Measurements from ENCODE around the gene RPN1. TPM values are rescaled to one million over a fixed set of nuclear protein-coding genes. Genes with fewer than 3 reads are reported as not detected.

Gene RPN1
- total and polyA plus RNA-seq, 10 of the 15 experiments (the other 5 are each of a cell fraction or from before 2014, with no cell fraction given): 56.1 to 266 (median 157) TPM

DNA sequence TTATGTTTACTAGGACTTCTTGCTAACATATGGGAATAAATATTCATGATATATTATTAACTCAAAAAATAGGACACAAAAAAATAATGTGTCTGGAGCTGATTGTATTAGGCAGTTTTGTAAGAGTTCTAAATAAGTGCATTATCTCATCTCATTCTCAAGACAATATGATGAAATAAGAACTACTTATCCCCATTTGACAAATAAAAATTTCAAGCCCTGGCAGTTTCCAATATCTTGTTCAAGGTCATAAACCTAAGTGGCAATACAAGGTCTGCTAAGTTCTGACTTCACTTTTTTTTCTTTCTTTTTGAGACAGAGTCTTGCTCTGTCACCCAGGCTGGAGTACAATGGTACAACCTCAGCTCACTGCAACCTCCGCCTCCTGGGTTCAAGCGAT lies 18.3 kb downstream of the RPN1 start:
- no peak overlapping the region for H3K27ac ChIP-seq (ENCODE audit: control insufficient read depth, insufficient read depth)
- H2AFZ ChIP-seq (ENCODE audit: control insufficient read depth, low read depth, low read length): no peak overlapping the region
- ChIA-PET POLR2A (interaction anchor here (0.7 kb wide), 1 partner anchor 86 kb away, joined by 3 read pairs; no protein-coding TSS in a partner anchor), RAD21 (ENCODE audit: unreplicated experiment) (no interaction called here), SMC1A (ENCODE audit: uncharacterized antibody, unreplicated experiment) (interaction anchor here (1.1 kb wide), 1 partner anchor 14 kb away, joined by 3 read pairs; no protein-coding TSS in a partner anchor), CTCF (interaction anchor here (1.9 kb wide), 1 partner anchor 14 kb away, joined by 9 read pairs; no protein-coding TSS in a partner anchor)
- no peaks in the 10 kb centered on the region for H3K9me3 ChIP-seq (replicated peaks; ENCODE audit: control insufficient read depth, insufficient read depth, low read length)
- H3K9ac ChIP-seq (ENCODE audit: control insufficient read depth, insufficient read depth, low read length): no peak overlapping the region
- no peaks in the 10 kb centered on the region for H3K4me1 ChIP-seq (ENCODE audit: control insufficient read depth, insufficient read depth, low read length)
- 0 out of 2 replicates have a peak, but pooled peaks cover 2% of the 10 kb centered on the region for H4K20me1 ChIP-seq (ENCODE audit: control insufficient read depth, insufficient read depth)
- H3K27me3 ChIP-seq (replicated peaks in 1 of 2; ENCODE audit: control insufficient read depth in 2 of 2, insufficient read depth in 2 of 2, low read length in 1 of 2): no peaks in the 10 kb centered on the region
- H3K4me2 ChIP-seq (ENCODE audit: control insufficient read depth, insufficient read depth): no peak overlapping the region
- WGBS (ENCODE audit: insufficient coverage, insufficient replicate concordance, low lambda C conversion rate, missing lambda C conversion rate): 97% methylated on average over 2 of the region's 2 CpGs
- in situ Hi-C loops (cut with MboI): no loop called here
- DNase-seq (ENCODE audit: low read depth, low spot score): no peak
- no peak for FAIRE-seq
- no peak for ATAC-seq
- no TSS peak for BruUV-seq (replicated peaks)
- no peak overlapping the region for H3K4me3 ChIP-seq
- peaks cover 9 to 26% of the 10 kb centered on the region in 2 experiments for H3K36me3 ChIP-seq (ENCODE audit: control insufficient read depth in 2 of 2, insufficient read depth in 2 of 2, low read length in 1 of 2)
- peaks cover 2% of the 10 kb centered on the region; the same call in 1 of the 2 replicates for H3K79me2 ChIP-seq (ENCODE audit: control insufficient read depth, insufficient read depth, low read length)
- intact Hi-C loops (cut with micrococcal nuclease; ENCODE audit: unreplicated experiment): no loop called here
- TF ChIP-seq, protein P1, sequence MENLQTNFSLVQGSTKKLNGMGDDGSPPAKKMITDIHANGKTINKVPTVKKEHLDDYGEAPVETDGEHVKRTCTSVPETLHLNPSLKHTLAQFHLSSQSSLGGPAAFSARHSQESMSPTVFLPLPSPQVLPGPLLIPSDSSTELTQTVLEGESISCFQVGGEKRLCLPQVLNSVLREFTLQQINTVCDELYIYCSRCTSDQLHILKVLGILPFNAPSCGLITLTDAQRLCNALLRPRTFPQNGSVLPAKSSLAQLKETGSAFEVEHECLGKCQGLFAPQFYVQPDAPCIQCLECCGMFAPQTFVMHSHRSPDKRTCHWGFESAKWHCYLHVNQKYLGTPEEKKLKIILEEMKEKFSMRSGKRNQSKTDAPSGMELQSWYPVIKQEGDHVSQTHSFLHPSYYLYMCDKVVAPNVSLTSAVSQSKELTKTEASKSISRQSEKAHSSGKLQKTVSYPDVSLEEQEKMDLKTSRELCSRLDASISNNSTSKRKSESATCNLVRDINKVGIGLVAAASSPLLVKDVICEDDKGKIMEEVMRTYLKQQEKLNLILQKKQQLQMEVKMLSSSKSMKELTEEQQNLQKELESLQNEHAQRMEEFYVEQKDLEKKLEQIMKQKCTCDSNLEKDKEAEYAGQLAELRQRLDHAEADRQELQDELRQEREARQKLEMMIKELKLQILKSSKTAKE (IDR thresholded peaks at IDR 0.05; ENCODE audit: low read depth, poor library complexity, severe bottlenecking): no peak
- TF ChIP-seq, protein P2, sequence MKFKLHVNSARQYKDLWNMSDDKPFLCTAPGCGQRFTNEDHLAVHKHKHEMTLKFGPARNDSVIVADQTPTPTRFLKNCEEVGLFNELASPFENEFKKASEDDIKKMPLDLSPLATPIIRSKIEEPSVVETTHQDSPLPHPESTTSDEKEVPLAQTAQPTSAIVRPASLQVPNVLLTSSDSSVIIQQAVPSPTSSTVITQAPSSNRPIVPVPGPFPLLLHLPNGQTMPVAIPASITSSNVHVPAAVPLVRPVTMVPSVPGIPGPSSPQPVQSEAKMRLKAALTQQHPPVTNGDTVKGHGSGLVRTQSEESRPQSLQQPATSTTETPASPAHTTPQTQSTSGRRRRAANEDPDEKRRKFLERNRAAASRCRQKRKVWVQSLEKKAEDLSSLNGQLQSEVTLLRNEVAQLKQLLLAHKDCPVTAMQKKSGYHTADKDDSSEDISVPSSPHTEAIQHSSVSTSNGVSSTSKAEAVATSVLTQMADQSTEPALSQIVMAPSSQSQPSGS (IDR thresholded peaks at IDR 0.05; ENCODE audit: low read length): no peak
- TF ChIP-seq POLR2A (IDR thresholded peaks at IDR 0.05; ENCODE audit: low read depth, low read length): no peak
- no peak for TF ChIP-seq NR2C2 (IDR thresholded peaks at IDR 0.05; ENCODE audit: borderline replicate concordance, control insufficient read depth, insufficient read length, low read depth)
- TF ChIP-seq MTA3 (IDR thresholded peaks at IDR 0.05; ENCODE audit: borderline replicate concordance, low read length): no peak
- TF ChIP-seq KDM1A (IDR thresholded peaks at IDR 0.05; ENCODE audit: borderline replicate concordance): no peak
- TF ChIP-seq, protein P3, sequence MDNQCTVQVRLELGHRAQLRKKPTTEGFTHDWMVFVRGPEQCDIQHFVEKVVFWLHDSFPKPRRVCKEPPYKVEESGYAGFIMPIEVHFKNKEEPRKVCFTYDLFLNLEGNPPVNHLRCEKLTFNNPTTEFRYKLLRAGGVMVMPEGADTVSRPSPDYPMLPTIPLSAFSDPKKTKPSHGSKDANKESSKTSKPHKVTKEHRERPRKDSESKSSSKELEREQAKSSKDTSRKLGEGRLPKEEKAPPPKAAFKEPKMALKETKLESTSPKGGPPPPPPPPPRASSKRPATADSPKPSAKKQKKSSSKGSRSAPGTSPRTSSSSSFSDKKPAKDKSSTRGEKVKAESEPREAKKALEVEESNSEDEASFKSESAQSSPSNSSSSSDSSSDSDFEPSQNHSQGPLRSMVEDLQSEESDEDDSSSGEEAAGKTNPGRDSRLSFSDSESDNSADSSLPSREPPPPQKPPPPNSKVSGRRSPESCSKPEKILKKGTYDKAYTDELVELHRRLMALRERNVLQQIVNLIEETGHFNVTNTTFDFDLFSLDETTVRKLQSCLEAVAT (IDR thresholded peaks at IDR 0.05): no peak
- no peak for TF ChIP-seq SPI1 (IDR thresholded peaks at IDR 0.05; ENCODE audit: borderline replicate concordance, insufficient read depth, low read depth, low read length)
- no peak for TF ChIP-seq EZH2 (IDR thresholded peaks at IDR 0.05; ENCODE audit: borderline replicate concordance, control insufficient read depth, low read depth, low read length)
- TF ChIP-seq RAD21 (IDR thresholded peaks at IDR 0.05; ENCODE audit: insufficient read depth, low read depth, low read length): no peak
- no peak for TF ChIP-seq SMAD1 (IDR thresholded peaks at IDR 0.05; ENCODE audit: low read depth, partially characterized antibody)
- TF ChIP-seq CEBPB (IDR thresholded peaks at IDR 0.05; ENCODE audit: borderline replicate concordance in 1 of 2, low read depth in 2 of 2, low read length in 2 of 2): no peak
- no peak for TF ChIP-seq HDAC2 (IDR thresholded peaks at IDR 0.05)
- TF ChIP-seq RAD51 (IDR thresholded peaks at IDR 0.05): no peak
- no peak for TF ChIP-seq STAT3 (IDR thresholded peaks at IDR 0.05; ENCODE audit: low read depth, low read length)
- TF ChIP-seq, protein P4, sequence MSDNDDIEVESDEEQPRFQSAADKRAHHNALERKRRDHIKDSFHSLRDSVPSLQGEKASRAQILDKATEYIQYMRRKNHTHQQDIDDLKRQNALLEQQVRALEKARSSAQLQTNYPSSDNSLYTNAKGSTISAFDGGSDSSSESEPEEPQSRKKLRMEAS (IDR thresholded peaks at IDR 0.05; ENCODE audit: low read depth, low read length): no peak
- TF ChIP-seq, protein P5, sequence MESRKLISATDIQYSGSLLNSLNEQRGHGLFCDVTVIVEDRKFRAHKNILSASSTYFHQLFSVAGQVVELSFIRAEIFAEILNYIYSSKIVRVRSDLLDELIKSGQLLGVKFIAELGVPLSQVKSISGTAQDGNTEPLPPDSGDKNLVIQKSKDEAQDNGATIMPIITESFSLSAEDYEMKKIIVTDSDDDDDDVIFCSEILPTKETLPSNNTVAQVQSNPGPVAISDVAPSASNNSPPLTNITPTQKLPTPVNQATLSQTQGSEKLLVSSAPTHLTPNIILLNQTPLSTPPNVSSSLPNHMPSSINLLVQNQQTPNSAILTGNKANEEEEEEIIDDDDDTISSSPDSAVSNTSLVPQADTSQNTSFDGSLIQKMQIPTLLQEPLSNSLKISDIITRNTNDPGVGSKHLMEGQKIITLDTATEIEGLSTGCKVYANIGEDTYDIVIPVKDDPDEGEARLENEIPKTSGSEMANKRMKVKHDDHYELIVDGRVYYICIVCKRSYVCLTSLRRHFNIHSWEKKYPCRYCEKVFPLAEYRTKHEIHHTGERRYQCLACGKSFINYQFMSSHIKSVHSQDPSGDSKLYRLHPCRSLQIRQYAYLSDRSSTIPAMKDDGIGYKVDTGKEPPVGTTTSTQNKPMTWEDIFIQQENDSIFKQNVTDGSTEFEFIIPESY (IDR thresholded peaks at IDR 0.05): no peak

Measured in GM12878 (cell line).